ENCODE data around the gene CIZ1. TPM values are rescaled to one million over a fixed set of nuclear protein-coding genes. Genes with fewer than 3 reads are reported as not detected.

Gene CIZ1
- total RNA-seq, 1 donor from 2014 or later = 85.8 TPM

GRCh38 chr9:128169925-128170324, 21.4 kb downstream of the CIZ1 start:
- Histone ChIP-seq H3K36me3 (peaks cover 61 to 69% of the 10 kb centered on the region in 2 donors), H3K4me3 (no peak overlapping the region)
- no peak for TF ChIP-seq CTCF (IDR thresholded peaks at IDR 0.05)

GRCh38 chr9:128169492-128169891, 21.9 kb downstream of the CIZ1 start:
- DNase-seq (ENCODE audit: low spot score in 2 of 2) = no peak
- no peak for TF ChIP-seq CTCF (IDR thresholded peaks at IDR 0.05)
- peaks cover 61 to 69% of the 10 kb centered on the region in 2 donors for H3K36me3 ChIP-seq
- H3K27me3 ChIP-seq = no peaks in the 10 kb centered on the region
- no peak overlapping the region for H3K27ac ChIP-seq
- intact Hi-C loops (cut with DNase I) = no loop called here
- no peaks in the 10 kb centered on the region for H3K9me3 ChIP-seq
- H3K4me1 ChIP-seq = no peaks in the 10 kb centered on the region
- H3K4me3 ChIP-seq = no peak overlapping the region

More at GRCh38 chr9:128169925-128170324, 21.4 kb downstream of the CIZ1 start:
- no peaks in the 10 kb centered on the region for H3K4me1 ChIP-seq
- no peak overlapping the region for H3K27ac ChIP-seq
- no peaks in the 10 kb centered on the region for H3K27me3 ChIP-seq
- H3K9me3 ChIP-seq = no peaks in the 10 kb centered on the region
- no peak for DNase-seq (ENCODE audit: low spot score in 2 of 2)
- intact Hi-C loops (cut with DNase I) = no loop called here

GRCh38 chr9:128168731-128169308, 22.6 kb downstream of the CIZ1 start:
- Histone ChIP-seq H3K4me1 (no peaks in the 10 kb centered on the region), H3K4me3 (no peak overlapping the region), H3K9me3 (no peaks in the 10 kb centered on the region), H3K27me3 (no peaks in the 10 kb centered on the region), H3K36me3 (peaks cover 60 to 69% of the 10 kb centered on the region in 2 donors), H3K27ac (no peak overlapping the region)
- intact Hi-C loops (cut with DNase I) = no loop called here
- TF ChIP-seq CTCF (IDR thresholded peaks at IDR 0.05) = no peak
- DNase-seq (ENCODE audit: low spot score in 2 of 2) = no peak

- Histone ChIP-seq H3K27me3 (no peaks in the 10 kb centered on the region), H3K9me3 (no peaks in the 10 kb centered on the region), H3K36me3 (peaks cover 61 to 74% of the 10 kb centered on the region in 2 donors), H3K4me3 (no peak overlapping the region), H3K27ac (no peak overlapping the region), H3K4me1 (peaks cover 0 to 3% of the 10 kb centered on the region in 2 donors)
- DNase-seq (ENCODE audit: low spot score in 2 of 2) = no peak
- intact Hi-C loops (cut with DNase I) = no loop called here
- no peak for TF ChIP-seq CTCF (IDR thresholded peaks at IDR 0.05)
Measured at GRCh38 chr9:128167209-128167608, 24.2 kb downstream of the CIZ1 start.

GRCh38 chr9:128166169-128166568, 25.2 kb downstream of the CIZ1 start:
- intact Hi-C loops (cut with DNase I) = no loop called here
- peaks cover 0 to 12% of the 10 kb centered on the region in 2 donors for H3K4me1 ChIP-seq
- DNase-seq (ENCODE audit: low spot score in 2 of 2) = no peak
- H3K27ac ChIP-seq = no peak overlapping the region
- no peak for TF ChIP-seq CTCF (IDR thresholded peaks at IDR 0.05)
- H3K9me3 ChIP-seq = no peaks in the 10 kb centered on the region
- H3K36me3 ChIP-seq = peaks cover 61 to 74% of the 10 kb centered on the region in 2 donors
- no peaks in the 10 kb centered on the region for H3K27me3 ChIP-seq
- H3K4me3 ChIP-seq = no peak overlapping the region
